Right lobe of liver (tissue), 4 donors: ENCODE measurements around the gene ELMO1.

Source experiments
- POLR2A ChIP-seq: fragments of 450-650 bp; IDR thresholded peaks from one replicate; pipeline ENCODE4 v1.6.1; 2017; ENCODE audit warnings: antibody characterized with exemption, mild to moderate bottlenecking
- TF ChIP-seq, protein P1 (sequence below), 4 donors: fragments of 200-600 bp in 3 of 4; fragments of 450-650 bp in 1 of 4; IDR thresholded peaks; one replicate each; pipeline versions ENCODE4 v1.5.1 to v1.8.0; 2016 to 2022; ENCODE audit warnings: antibody characterized with exemption in 4 of 4, mild to moderate bottlenecking in 2 of 4
- donor health status: DM: no; HTN: no; CAD: no.
- donor health status: DM: no; HTN: no; CAD: no.
- donor health status: DM: no; HTN: yes; CAD: no.

DNA sequence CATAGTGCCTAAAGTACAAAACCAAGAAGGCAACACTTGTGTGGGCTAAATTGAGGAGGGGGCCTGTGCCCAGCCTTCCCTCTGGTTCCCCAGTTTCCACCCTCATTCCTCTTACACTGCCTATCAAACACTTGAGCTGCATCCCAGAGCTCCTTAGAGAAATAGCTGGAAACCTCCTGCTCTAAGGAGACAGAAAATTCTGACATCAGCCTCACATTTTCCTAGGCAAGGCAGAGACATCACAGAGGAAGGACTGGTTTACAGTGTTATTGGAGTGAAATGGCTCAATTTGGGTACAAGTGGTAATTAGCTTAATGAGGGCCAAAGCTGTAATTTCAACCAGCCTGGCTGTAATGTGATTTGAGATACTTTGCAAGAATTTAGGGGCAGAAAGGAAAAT is 532.0 kb downstream of the ELMO1 start:
- TF ChIP-seq, protein P1, sequence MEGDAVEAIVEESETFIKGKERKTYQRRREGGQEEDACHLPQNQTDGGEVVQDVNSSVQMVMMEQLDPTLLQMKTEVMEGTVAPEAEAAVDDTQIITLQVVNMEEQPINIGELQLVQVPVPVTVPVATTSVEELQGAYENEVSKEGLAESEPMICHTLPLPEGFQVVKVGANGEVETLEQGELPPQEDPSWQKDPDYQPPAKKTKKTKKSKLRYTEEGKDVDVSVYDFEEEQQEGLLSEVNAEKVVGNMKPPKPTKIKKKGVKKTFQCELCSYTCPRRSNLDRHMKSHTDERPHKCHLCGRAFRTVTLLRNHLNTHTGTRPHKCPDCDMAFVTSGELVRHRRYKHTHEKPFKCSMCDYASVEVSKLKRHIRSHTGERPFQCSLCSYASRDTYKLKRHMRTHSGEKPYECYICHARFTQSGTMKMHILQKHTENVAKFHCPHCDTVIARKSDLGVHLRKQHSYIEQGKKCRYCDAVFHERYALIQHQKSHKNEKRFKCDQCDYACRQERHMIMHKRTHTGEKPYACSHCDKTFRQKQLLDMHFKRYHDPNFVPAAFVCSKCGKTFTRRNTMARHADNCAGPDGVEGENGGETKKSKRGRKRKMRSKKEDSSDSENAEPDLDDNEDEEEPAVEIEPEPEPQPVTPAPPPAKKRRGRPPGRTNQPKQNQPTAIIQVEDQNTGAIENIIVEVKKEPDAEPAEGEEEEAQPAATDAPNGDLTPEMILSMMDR (IDR thresholded peaks at IDR 0.05) = no peak
- TF ChIP-seq POLR2A = no peak
